Measurements from ENCODE around the gene TTLL9.
"Not testable (repeated sequence)": the region's sequence is repeated elsewhere in the genome, so short reads cannot be mapped to it uniquely, and the experiment has no call there.

The TTLL9 gene

GRCh38 chr20:31890646-31891045 is 20.2 kb downstream of the TTLL9 start:
- FAIRE-seq = no peak

DNA sequence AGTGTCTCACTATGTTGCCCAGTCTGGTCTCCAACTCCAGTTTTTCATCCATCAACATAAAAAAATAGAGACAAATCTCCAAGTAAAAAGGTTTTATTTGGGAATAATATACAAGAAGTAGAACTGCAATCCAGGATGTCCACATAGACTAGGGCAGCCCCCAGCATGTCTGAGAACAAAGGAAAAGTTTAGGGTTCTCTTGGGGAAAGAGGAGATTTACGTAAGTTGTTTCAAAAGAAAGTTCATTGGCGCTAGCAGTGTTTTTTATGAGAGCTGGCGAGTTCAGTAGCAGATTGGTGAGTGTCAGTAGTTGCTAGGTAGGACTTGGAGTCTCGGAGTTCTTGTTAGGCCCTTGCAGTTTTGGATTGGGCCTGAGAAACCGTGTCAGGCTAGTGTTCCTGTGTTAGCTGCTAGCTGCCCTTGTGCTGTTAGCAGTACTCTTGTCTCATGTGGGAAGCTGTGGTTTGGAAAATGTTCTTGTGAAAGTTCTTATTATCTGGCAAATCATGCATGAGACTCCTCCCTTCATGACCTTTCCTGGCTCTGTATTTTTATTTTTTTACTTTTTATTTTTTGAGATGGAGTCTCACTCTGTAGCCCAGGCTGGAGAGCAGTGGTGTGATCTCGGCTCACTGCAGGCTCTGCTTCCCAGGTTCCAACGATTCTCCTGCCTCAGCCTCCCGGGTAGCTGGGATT is 24.7 kb downstream of the TTLL9 start:
- peak; percentile 84 for FAIRE-seq

DNA sequence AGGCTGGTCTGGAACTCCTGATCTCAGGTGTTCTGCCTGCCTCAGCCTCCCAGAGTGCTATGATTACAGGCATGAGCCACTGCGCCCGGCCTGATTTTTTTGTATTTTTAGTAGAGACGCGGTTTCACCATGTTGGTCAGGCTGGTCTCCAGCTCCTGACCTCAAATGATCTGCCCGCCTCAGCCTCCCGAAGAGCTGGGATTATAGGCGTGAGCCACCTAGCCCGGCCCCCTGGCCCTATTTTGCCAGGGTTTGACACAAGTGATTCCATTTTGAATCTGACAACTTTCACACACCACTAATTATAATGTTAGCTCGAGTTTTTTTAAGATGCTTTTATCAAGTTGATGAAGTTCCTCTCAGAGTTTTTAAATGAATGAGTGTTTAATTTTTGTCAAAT is 25.6 kb downstream of the TTLL9 start:
- no peak for FAIRE-seq

GRCh38 chr20:31897541-31897940 is 27.1 kb downstream of the TTLL9 start:
- no peak for FAIRE-seq

DNA sequence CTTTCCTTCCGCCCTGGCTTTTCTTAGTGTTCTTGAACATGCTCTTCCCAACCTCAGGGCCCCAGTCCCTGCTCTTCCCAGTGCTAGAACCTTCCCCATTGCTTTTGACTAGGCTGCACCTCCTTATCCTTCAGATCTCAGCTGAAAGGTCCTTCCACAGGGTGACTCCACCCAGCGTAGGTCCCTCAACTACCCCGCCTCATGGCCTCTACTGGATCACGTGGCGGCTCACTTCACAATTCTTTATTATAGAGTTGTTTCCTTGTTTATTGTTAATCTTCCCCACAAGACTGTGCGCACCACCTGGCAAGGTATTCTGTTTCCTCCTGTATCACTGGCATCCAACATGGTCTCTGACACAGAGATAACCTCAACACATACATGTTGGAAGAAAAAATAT is 31.2 kb downstream of the TTLL9 start:
- FAIRE-seq = no peak

DNA sequence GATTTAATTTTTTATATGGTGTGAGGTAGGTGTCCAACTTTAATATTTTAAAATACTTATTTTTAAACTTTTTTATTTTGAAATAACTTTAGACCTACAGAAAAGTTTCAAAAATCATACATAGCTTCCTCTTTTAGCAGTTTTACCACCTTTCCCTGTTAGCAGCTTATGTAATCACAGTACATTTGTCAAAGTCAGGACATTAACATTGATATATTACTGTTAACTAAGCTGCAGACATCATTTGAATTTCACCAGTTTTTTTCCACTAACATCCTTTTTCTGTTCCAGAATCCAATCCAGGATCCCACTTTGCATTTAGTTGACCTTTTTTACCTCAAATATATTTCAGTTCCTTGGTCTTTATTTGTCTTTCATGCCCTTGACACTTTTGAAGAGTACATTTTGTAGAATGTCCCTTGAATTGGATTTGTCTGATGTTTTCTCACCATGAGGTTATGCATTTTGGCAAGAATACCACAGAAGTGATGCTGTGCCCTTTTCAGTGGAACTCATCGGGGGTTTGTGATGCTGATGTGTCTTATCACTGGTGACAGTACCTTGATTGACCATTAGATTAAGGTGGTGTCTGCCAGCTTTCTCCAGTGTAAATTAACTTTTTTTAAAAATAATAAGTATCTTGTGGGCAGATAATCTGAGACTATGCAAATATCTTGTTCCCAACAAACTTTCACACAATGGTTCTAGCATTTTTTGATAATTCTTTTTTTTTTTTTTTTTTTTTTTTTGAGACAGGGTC is 33.4 kb downstream of the TTLL9 start:
- FAIRE-seq = no peak

DNA sequence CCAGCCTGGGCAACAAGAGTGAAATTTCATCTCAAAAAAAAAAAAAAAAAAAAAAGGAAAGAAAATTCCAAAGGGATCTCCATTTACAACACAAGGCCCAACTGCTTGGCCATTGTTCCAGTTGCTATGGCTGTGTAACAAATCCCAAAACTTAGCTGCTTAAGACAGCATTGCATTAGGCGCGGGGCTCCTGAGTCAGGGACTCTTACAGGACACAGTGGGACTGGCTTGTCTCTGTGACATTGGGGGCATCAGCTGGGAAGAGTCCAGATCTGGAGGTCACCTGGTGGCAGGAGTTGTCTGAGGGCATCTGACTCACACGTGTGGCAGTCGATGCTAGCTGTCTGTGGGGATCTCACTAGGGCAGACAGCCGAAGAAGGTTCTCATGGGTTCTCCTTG is 35.6 kb downstream of the TTLL9 start:
- no peak for FAIRE-seq

DNA sequence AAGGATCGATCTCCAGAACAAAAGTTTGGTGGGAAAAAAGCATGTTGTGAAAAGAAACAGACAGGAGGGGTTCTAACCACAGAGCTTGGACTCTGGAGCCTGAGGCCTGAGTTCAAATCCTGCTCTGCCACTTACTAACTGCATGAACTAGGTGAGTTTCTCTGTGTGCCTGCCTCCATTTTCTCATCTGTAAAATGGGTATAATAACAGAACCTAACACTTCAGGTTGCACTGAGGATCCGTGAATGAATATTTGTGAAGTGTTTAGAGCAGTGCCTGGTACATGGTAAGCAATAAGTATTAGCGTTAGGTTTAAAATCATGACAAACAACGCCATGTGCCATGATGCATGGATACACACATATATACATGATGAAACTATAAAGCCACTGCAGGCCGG is 36.6 kb downstream of the TTLL9 start:
- FAIRE-seq = no peak

DNA sequence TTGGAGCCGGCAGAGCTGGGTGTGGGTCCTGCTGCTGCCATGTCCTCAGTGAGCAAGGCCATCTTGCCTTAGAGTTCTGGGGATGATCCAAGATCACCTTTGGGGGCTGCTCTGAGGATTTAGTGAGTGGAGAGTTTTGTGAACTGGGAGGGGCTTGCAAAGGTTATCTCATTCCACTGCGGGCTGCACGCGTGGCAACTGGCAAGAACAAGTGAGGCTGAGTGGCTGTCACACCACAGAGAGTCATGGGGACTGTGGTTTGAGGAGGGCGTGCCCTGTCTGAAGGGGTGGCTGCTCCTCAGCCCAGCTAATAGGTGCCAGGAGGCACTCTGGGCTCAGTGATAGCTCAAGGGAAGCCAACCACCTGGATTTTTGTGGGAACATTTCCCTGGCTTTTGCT is 37.6 kb downstream of the TTLL9 start:
- FAIRE-seq = no peak

- no peak for FAIRE-seq
Measured at GRCh38 chr20:31908424-31908823, 38.0 kb downstream of the TTLL9 start.

- no peak for FAIRE-seq
Measured at GRCh38 chr20:31909253-31910070, 39.0 kb downstream of the TTLL9 start.

DNA sequence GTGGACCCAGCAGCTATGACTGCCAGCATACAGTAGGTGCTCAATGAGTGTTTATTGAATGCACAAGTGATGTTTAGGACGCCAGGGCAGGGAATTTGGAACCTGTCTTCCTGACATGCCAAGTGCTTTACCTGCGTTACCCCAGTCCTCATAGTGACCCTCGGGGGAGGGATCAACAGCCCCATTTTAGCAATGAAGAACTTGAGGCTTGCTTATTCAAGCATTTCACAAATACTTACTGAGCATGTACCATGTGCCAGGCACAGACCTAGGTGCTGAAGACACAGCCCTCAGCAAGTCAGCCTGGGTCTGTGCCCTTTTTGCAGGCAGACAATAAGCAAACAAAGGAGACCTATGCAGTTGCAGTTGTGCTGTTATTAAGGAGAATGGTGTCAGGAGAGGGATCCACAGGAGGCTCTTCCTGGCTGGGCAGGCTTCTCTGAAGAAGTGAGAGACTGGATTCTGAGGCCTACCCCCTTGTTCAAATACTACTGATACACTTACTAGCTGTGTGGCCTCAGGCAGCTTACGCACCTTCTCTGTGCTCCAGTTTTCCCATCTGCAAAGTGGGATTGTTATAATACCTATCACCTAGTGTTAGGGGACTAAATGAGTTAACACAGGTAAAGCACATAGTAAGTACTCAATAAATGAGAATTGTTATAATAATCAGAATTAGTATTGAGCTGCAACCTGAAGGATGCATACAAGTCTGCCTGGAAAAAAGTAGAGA is 39.8 kb downstream of the TTLL9 start:
- FAIRE-seq = no peak

DNA sequence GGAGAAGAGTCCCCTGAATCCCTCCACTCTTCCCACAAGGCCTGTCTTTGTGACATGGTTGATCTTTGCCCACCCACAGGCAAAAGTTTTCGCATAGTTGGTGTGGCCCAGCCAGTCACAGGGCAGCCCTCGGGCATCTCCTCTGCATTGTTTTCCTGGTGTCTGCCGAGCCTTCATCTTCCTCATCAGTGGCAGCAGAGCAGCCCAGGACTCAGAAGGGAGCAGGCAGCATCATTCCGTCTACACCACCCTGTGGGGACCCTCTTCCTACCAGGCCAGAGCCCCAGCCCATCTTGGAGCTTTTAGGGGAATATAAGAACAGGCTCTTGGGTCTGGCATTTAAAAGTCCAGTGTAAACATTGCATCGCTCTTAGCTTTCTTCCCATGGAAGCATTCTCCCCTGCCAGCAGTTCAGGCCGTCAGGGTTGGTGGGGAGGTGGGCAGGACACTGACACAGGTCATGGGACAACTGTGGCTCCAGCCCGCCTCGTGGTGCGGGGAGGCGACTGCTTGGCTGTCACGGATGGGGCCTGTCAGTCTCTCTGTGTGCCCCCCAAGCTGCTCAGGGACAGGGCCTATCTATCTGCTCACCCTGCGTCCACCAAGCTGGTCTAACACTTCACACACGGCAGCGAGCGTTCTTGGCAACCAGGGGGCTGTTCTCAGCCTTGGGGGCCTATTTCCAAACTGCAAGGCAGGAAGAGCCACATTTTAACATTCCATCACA is 43.2 kb downstream of the TTLL9 start:
- no peak for FAIRE-seq

- no peak for FAIRE-seq
Measured at GRCh38 chr20:31914170-31914569, 43.7 kb downstream of the TTLL9 start.

GRCh38 chr20:31915491-31916280 is 45.3 kb downstream of the TTLL9 start:
- FAIRE-seq = no peak

DNA sequence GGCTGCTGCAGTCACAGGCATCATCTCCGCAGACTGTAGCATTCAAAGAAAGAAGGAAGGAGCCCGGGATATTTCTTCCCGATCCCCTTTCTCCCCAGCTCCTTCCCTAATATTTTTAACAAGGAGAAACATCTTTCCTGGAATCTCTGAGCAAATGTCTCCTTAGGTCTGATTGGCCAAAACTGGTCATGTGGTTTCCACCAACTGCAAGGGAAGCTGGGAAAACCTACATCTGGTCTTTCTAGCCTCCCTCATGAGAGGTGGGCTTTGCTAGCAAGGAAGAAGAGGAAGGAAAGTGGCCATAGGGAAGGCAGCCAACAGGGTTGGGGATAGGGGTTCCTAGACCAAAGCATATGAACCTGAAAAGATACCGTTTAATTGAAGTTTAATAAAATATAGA is 46.3 kb downstream of the TTLL9 start:
- FAIRE-seq = no peak

GRCh38 chr20:31917962-31918412 is 47.6 kb downstream of the TTLL9 start:
- FAIRE-seq = not testable (repeated sequence)

DNA sequence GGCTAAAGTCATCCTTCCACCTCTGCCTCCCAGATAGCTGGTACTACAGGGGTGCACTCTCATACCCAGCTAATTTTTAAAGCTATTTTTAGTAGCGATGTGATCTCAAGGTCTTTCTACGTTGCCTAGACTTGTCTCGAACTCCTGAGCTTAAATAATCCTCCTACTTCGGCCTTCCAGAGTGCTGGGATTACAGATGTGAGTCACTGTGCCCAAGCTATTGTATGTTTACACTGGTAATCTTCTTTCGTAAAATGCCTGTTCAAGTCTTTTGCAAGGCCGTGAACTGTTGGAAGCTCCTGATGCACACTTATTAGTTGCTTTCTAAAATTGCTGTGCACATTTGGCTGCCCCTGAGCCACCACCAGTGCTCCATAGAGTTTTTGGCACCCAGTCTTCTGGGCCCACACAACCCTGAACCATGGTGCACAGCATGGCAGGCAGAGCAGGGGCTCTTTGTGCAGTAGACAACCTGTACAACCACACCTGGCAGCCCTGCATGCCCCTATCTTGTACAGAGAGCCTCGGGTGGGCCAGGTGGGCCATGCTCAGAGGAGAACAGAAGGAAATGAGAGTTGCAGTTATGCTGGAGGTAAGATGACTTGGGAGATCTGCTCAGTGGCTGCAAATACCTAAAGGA is 48.2 kb downstream of the TTLL9 start:
- no peak for FAIRE-seq

DNA sequence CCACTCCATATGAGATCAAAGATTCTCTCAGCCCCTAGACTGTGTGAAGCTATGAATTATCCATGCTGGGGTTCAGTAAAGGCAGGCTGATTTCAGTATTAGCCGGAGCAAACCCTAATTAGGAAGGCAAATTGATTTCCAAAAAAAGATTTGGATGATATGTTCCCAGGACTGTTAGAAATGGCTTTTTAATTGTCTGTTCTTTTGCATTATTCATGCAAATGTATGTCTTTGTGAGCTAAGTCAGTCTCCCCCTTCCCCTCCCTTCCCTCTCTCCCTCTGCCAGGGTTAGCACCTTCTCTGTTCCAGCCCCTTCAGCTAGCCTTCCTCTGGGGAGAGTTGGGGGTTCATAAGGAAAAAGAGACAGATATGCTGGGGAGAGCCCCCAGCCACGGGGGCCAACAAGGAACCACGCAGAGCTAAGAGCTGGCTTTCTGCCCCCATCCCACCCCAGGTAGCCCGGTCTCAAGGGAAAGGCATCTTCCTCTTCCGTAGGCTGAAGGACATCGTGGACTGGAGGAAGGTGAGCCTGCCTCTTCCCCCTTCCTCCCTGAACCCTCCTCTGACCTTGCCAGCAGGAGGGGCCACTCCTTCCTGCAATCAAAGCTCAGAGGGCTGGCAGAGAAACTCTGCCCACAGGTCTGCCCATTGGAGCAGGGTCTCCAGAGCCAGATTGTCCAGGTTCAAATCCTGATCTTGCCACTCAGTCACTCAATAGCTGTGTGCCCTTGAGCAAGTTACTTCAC is 49.1 kb downstream of the TTLL9 start:
- FAIRE-seq = no peak

- FAIRE-seq = no peak
Measured at GRCh38 chr20:31920275-31920855, 49.9 kb downstream of the TTLL9 start.
